Stimulated activated CD8-positive, alpha-beta memory T cell treated with anti-CD3 and anti-CD28 coated beads, Interleukin-4, amount 100 ng/mL, for 24 hours (primary cell): ENCODE results near the gene ARID3B.
"Not testable (repeated sequence)": the region's sequence is repeated elsewhere in the genome, so short reads cannot be mapped to it uniquely, and the experiment has no call there.

Experiments used
- DNase-seq: peaks from one replicate; pipeline ENCODE4 v3.0.0-alpha.2; 2020; ENCODE audit warnings: low read depth

The ARID3B gene

DNA sequence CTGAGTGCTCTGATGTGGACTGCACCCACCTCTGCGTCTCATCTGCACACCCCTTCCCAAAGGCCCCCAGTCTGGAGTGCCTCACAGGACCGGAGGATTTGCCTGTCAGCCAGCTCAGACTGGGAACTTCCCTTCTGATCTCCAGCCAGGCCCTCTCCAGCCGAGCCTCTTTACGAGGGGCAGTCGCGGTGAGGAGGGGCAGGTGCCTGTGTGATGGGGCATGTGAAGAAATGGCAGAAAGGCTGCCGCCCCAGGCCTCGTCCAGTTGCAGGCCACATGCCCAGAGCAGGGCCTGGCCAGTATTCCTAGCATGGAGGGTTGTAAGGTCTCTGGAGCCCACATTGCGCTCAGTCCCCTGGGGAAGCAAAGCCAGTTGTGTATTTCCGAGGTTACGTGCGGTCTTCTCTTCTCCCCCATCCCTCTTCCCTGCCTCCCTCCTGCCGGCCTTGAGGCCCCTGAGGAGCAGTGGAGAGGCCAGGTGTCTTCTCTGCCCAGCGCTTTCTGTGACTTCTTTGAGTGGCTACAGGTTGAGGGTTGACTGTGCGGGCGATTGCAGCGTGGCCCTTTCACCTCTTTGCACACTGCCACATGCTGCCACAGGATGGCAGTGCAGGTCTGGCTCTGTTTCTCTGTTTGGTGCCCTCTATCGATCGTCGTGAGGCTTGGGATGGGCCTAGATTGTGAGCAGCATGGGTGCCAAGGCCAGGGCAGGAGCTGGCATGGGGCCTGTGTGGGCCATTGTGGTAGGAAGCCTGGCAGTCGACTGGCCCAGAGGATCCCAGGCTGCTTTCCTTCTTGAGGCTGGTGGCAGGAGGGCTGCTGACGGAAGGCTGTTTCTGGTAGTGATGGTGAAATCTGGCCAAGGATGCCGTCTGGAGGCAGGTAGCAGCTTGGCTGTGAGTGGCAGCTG, 79.9 kb downstream of the ARID3B start:
- peak; percentile 58 for DNase-seq

DNA sequence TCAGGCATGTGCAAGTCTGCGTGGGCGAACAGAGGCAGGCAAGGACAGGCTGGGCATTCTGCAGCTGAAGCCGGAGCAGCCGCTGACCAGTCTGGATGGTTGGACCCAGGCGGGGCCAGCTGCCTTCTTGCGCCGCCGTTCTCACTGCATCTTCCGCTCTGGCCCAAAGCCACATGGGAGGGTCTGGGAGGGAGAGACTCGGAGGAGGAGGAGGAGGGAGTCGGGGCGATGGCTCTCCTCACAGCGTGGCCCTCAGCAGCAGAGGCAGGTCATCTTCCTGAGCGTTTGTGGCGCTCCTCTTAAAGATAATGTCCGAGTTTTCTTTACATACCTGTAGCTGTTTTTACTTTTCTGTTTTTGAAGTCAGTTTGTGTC, 80.5 kb downstream of the ARID3B start:
- DNase-seq = no peak

DNA sequence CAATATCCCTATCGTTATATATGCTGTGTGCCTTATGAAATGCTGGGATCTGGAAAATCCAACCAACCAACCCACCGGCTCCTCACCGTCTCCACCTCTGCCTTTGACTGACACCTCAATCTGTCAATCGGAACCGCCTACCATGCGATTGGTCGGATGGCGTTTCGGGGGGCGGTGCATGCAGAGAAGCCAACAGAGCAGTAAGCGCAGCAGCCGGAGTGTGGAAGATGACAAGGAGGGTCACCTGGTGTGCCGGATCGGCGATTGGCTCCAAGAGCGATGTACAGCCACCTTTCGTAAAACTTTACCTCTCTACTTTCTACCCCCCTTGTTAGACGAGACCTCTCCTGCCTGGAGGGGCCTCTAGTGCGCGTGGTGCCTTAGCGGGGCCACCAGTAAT, 80.9 kb downstream of the ARID3B start:
- DNase-seq = no peak

DNA sequence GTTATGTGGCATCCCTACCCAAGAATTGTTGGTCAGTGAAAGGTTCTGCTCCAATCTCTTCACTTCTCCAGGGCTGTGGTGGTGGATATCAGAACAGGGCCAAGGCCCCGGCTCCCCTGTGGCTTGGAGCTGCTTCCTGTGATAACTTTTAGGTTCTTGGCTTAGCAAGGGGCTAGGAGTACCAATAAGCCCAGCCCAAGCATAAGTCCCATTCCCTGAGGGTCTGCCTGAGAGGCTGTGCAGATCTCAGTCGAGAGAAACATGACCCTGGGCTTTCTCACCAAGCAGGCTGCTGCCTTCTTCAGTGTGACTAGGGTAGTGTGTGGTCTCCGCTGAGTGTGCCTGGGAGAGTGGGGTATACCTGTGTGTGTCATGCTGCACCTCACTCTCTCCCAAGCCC, 81.7 kb downstream of the ARID3B start:
- DNase-seq = no peak

DNA sequence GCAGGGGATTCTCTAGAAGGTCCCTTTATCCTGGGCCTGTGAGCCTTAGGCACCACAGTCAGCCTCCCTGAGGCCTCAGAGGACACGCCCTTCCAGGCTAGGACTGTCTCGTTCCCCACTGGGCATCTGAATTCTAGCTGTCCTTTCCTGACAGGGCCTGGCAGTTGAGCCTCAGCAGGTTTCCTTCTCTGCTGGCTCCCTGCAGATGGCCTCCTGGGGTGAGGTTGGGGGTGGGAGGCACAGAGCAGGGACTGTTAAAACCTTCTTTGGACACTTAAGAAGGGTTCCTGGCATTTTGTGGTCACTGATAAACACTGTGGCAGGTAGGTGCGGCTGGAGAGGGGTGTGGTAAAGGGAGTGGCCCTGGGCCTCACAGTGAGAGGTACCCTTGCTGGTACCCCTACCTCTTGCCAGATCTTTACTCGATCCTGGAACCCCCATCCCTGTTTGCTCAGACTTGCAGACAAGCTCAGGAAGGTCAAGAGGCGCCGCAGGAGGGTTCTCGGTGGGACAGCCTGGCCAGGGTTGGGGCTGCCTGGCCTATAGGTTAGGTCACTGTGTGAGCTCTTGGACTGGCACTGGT, 83.1 kb downstream of the ARID3B start:
- no peak for DNase-seq

DNA sequence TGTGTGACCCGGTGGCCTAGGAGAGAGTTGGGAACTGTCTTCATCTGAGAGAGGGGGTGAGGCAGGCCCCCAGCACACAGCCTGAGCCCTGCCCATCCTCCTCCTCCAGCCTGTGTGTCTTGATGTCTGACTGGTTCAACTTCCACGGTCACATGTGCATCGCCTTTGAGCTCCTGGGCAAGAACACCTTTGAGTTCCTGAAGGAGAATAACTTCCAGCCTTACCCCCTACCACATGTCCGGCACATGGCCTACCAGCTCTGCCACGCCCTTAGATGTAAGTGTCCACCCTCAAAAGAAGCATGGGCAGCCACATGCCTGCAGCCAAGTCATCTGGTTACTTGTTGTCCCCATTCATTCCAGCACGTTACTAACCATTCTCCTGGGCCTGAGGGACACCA, 84.7 kb downstream of the ARID3B start:
- no peak for DNase-seq

DNA sequence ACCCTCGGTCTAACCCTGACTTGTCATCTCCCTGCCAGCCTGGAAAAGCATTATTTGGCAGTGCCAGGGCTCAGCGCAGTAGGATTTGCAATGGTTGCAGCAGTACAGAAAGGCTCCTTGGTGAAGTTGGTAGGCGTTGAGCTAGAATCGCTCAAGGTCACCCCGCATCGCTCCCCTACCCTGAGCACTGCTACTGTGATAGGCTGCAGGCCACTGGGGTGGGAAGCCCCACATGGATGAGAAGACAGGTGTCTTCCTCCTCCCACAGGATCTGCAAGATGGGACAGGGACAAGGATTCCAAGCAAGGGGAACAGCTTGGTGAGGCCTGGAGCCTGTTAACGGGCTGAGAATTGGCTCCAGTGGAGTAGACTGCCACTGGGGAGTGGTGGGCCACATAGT, 85.3 kb downstream of the ARID3B start:
- DNase-seq = no peak

DNA sequence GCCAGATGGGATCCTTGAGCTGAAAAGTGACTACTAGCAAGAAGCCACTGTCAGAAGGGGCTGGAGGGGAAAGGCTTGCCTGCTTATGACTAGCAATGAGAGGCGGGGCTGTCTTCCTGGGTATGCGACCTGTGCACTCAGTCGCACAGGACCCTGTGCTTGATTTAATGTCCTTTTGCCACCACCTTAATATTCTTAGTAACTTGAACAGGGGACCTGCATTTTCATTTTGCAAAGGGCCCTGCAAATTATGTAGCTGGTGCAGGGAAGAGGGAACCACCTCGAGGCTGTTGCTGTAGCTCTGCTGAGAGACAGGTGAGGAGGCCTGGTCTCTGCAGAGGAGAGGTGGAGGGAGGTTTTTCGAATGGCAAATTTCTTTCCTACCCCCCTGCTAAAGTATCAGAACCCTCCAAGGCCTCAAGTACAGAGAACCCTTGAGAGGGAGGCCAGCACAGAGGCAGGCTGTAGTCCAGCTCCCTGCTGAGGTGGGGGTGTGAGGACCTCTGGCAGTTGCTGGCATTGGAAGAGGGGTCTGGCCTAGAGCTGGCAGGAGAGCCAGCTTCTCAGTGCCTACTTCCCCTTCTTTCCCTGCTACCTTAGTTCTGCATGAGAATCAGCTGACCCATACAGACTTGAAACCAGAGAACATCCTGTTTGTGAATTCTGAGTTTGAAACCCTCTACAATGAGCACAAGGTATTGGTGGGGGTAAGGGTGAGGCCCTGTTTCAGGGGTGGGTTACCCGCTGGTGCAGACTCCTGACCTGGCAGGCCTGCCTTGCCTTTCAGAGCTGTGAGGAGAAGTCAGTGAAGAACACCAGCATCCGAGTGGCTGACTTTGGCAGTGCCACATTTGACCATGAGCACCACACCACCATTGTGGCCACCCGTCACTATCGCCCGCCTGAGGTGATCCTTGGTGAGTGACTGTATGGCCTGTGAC, 86.0 kb downstream of the ARID3B start:
- no peak for DNase-seq

DNA sequence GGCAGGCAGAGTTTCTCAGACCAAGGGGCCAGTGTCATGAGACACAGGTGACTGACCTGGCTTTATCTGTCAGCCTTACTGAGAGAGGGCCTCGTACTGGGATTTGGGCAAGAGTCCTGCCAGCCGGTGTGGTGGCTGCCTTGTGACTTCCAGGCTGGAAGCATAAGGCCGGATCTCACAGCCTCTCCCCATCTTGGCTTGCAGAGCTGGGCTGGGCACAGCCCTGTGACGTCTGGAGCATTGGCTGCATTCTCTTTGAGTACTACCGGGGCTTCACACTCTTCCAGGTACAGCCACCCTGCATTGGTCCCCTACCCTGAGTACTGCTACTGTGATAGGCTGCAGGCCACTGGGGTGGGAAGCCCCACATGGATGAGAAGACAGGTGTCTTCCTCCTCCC, 86.7 kb downstream of the ARID3B start:
- DNase-seq = no peak

DNA sequence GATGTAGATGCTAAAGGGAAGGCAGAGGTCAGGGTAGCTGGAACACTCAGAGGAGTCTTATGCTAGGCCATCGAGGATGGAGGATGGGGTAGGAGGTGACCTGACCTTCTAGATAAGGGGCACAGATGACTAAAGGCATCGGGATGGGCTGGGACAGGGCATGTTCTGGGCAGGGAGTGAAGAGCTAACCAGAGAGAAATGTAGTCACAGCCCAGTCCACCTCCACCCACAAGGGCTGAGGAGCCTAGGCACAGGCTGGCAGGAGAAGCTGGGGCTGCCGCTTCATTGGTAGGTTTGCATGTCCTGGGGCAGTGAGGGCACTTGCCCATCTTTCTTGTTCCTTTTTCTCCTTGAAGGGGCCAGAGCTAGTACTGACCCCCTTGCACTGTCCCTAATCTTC, 87.2 kb downstream of the ARID3B start:
- DNase-seq = no peak

DNA sequence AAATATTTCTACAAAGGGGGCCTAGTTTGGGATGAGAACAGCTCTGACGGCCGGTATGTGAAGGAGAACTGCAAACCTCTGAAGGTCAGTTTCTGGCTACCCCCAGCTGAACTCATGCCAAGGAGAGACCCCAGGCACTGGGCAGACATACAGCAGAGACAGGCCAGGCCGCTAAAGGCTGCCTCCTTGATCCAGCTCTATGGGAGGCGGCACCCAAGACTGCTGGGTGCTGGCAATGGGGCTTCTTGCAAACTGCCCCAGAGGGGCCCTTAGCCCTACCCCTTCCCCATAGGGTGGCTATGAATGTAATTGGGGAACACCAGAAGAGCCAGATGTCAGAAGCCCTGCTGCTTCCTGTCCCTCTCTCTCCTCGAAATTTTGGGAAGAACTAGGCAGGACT, 87.9 kb downstream of the ARID3B start:
- no peak for DNase-seq

DNA sequence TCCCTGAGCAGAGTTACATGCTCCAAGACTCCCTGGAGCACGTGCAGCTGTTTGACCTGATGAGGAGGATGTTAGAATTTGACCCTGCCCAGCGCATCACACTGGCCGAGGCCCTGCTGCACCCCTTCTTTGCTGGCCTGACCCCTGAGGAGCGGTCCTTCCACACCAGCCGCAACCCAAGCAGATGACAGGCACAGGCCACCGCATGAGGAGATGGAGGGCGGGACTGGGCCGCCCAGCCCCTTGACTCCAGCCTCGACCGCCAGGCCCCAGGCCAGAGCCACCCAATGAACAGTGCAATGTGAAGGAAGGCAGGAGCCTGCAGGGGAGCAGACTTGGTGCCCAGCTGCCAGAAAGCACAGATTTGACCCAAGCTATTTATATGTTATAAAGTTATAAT, 88.7 kb downstream of the ARID3B start:
- not testable (repeated sequence) for DNase-seq

DNA sequence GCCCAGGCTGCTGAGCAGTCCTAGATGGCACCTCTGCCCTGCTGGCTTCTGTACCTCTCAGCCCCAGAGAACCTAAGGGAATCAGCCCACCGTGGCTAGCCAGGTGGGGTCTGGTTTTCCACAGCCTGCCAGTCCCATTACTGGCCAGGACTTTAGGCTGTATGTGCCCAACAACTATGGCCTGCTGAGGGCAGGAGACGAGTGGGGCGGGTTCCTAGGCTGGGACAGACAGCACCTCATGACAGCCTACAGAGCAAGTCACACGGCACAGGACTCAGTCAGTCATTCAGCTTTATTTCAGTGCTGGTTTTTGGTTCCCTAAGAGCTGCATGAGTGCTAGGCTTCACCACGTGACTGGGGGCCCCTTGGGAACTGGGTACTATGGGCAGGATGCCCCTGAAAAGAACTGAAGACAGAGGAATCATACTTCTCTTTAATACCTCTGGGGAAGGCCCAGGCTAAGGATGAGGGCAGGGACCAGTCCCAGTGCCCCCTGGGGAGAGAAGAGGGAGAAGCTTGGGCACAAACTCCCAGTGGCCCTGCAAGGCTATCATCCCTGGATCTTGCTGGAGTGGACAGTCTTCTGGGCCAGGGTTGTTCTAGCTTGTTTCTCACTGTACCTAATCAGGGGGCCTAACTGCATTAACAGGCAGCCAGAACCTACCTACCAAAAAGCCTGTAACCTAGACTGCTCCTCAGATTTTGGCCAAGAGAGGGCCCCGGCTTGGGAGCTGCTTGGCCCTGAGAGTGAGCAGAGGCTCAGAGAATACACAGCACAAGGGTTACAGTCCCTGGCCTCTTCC, 89.5 kb downstream of the ARID3B start:
- no peak for DNase-seq

DNA sequence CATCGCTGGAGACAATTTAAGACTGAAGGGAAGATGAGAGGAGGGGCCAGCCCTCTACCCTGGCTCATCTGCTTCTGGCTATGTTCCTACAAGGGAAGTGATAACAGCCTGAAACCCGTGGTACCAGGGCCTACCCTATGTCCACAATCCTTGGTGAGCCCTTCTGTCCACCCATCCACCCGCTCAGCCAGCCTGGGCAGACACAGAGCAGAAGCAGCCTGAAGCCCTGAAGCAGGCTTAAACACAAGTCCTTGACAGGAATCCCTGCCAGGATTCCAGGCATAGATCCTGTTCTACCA, 90.0 kb downstream of the ARID3B start:
- DNase-seq = no peak

DNA sequence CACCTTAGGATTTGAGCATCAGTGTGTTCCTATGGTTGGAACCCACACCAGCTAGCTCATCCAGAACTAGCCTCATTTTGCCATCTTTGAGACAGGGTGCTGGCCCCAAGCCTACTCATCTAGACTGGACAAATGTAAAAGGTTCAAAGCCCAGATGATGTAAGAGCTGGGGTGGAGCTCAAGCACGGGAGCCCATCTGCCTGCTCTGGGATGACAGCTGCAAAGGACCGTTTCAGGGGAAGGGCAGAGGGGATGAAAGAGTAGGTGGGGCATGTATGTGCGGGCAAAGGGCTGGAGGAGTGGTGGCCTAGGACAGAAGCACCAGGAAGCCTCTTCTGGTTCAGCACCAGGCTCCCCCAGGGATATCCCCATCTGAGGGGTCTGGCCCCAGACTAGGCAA, 90.4 kb downstream of the ARID3B start:
- DNase-seq = no peak

DNA sequence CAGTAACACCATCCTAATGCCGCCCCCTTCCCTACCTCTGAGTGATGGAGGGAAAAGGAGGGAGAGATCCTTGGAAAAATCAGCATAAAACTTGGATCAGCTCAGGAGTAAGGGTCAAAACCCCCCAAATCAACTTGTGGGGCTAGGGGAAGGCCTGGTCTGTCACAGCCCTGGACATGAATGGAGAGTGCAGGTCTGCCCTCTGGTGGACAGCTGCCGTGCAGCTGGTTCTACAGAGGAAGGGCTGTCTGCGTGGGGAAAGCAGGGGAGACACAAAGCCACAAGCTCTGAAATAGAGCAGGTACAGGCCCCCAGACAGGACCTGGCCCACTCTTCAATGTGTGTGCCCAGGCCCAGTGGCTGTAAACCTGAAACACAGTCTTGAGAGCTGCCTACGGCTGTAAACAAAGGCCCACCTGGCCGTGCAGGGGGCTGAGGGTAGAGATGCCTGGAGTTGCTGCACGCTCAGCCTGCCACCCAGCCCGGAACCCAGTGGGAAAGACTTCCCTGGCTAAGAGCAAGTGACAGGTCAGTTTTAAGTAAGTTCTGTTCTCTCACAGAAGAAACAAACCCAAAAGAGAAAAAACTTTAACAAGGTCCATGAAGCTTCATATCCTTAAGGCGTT, 91.0 kb downstream of the ARID3B start:
- DNase-seq = peak; percentile 55

DNA sequence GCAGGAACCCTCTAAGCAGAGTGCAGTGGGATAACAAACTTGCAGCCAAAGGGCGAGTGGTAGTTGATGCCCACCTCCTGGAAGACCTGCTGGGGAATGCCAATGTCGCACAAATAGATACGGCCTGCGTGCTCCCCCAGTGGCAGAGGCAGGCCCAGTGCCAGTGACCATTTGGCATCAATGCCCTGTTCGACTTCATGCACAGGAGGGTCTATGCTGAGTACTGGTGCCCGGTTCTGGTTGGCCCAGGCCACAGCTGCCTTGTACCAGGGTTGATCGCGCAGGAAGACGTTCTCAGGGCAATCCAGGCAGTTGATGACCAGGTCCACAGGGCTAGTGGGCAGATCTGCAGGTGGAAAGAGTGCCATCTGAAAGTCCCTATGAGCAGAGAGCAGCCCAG, 91.6 kb downstream of the ARID3B start:
- DNase-seq = no peak

DNA sequence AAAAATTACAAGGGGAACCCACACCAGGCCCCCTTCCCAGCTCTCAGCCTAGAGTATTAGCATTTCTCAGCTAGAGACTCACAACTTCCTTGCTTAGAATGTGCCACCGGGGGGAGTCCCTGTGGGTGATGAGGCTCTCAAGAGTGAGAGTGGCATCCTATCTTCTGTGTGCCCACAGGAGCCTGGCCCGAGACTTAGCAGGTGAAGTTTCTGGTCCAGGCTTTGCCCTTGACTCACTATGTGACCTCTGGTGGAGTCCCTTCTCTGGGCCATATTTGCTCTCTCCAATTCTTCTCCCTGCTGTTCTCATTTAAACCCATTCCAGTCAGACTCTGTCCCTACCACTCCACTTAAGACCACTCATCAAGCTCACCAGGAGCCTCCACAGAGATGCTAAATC, 92.8 kb downstream of the ARID3B start:
- DNase-seq = no peak

DNA sequence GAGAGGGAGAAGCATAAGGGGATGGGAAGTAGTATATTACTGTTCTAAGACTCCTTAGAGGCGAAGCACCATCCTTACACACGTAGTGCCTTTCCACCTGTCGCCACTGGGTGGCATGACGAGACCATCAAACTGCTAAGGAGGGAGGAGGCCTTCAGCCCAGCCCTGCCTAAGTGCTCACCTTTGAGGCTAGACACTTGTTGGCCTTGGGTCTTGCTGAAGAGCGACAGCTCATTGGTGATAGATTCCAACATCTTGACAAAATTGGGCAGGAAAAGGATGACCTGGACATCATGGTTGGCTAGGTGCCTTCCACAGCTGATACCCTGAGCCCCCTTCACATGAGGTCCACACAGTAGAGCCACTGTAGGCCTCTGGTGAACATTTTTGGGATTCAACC, 94.2 kb downstream of the ARID3B start:
- peak; percentile 50 for DNase-seq

DNA sequence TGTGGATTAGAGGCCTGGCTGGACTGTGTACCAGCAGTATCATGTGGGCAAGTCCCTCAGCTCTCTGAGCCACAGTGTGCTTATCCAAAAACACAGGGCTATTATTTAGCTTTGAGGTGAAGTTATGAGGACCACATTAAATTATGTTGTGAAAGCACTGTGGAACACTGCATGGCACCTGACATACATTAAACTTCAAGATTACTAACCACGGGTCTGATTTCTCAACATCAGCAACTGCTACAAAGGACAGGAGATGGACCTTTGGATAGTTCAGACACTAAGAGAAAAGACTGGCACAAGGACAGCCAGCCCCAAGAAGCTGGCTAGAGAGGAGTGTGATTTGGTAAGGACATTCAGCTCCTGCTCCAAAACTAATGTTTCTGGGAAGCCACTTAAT, 96.0 kb downstream of the ARID3B start:
- DNase-seq = no peak

DNA sequence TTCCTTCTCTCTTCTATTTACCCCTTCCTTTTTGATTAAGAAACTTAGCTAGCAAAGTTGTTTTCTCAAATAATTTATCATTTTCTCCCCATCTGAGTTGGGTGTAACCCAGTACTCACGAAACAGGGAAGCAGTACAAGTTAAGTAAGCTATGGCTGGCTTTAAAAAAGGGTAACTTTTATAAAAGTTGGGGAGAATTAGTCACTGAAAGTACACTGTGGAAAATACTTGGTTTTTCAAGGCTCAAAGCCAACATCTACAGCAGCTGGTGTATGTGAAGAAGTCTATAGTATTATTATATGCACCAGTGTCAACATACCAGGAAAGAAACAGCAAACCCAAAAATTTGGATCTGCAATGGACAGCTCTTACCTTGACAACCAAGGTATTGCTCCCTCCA, 100.1 kb downstream of the ARID3B start:
- DNase-seq = no peak

DNA sequence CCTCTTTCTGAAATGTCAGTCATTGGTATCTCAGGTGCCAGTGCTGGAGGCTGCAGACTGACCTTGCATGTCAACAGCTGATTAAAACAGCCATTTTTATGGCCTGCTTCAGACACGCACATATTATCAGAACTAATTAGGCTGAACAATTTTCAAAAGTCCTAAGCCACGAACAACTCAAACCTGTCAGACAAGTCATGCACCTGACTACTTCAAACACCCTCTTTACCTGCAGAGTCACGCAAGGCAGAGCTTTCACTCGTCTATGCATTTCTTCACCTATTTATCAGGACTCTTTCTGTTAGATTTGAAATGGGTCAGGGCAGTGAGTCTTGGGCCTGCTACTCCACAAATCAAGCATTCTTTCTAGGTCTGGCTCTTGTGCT, 101.3 kb downstream of the ARID3B start:
- no peak for DNase-seq
